Astrocyte of the cerebellum (primary cell): Measurements from ENCODE around the gene GSTM3.
"Not testable (repeated sequence)": the region's sequence is repeated elsewhere in the genome, so short reads cannot be mapped to it uniquely, and the experiment has no call there.

Experiments
- DNase-seq: peaks from one replicate; pipeline ENCODE4 v3.0.0-alpha.2; 2011; ENCODE audit warnings: low read depth
- H3K4me3 ChIP-seq: 2 replicates; pipeline ENCODE4 v1.5.1; 2011; ENCODE audit warnings: mild to moderate bottlenecking, low read depth, low read length, moderate library complexity
- CTCF ChIP-seq: IDR thresholded peaks from 2 replicates; pipeline ENCODE4 v1.5.1; 2012; ENCODE audit warnings: low read length, low read depth, moderate library complexity, mild to moderate bottlenecking; ENCODE audit errors: missing control alignments
- in situ Hi-C: cut with HindIII; loops from 2 replicates; pipeline ENCODE4 v1.10.0; 2017; ENCODE audit warnings: low sequenced_read_pairs

Gene GSTM3

GRCh38 chr1:109767637-109768334 is 26.9 kb upstream of the GSTM3 start:
- DNase-seq = no peak
- in situ Hi-C loops = loop anchor here (5.0 to 10.0 kb wide), 3 partner anchors 60 to 230 kb away; partner anchors contain the start of gene GPR61
- H3K4me3 ChIP-seq = no peak overlapping the region
- no peak for TF ChIP-seq CTCF

- not testable (repeated sequence) for DNase-seq, H3K4me3 ChIP-seq
- in situ Hi-C loops = loop anchor here (5.0 to 10.0 kb wide), 3 partner anchors 60 to 230 kb away; partner anchors contain the start of gene GPR61
These were observed 26.3 kb upstream of the GSTM3 start for GRCh38 chr1:109766991-109767636.

- no peak for DNase-seq
- in situ Hi-C loops = loop anchor here (5.0 to 10.0 kb wide), 3 partner anchors 59 to 229 kb away; partner anchors contain the start of gene GPR61
- H3K4me3 ChIP-seq = no peak overlapping the region
- no peak for TF ChIP-seq CTCF
These were observed 25.2 kb upstream of the GSTM3 start for GRCh38 chr1:109765896-109766615.

- in situ Hi-C loops = loop anchor here (5.0 to 10.0 kb wide), 3 partner anchors 58 to 228 kb away; partner anchors contain the start of gene GPR61
- TF ChIP-seq CTCF = no peak
- H3K4me3 ChIP-seq = no peak overlapping the region
- DNase-seq = no peak
These were observed 24.6 kb upstream of the GSTM3 start for GRCh38 chr1:109765483-109765815.

- H3K4me3 ChIP-seq = no peak overlapping the region
- in situ Hi-C loops = loop anchor here (5.0 to 10.0 kb wide), 3 partner anchors 58 to 228 kb away; partner anchors contain the start of gene GPR61
- no peak for TF ChIP-seq CTCF
- no peak for DNase-seq
These were observed 24.0 kb upstream of the GSTM3 start for GRCh38 chr1:109764561-109765482.

- no peak for DNase-seq
- TF ChIP-seq CTCF = no peak
- no peak within 1 kb of the TSS for H3K4me3 ChIP-seq
- in situ Hi-C loops = loop anchor here (10.0 kb wide), 1 partner anchor 119 kb away; no protein-coding TSS in a partner anchor
These were observed 23.0 kb upstream of the GSTM3 start, which contains the start of gene EPS8L3 for GRCh38 chr1:109763646-109764415. Gene EPS8L3 (minus strand): TSS chr1:109763923. CDS start chr1:109761749, 2,174 bp downstream.
